UCSD-AML1 (cell line): ENCODE measurements around the gene BCAR3.
"Not testable (repeated sequence)": the region's sequence is repeated elsewhere in the genome, so short reads cannot be mapped to it uniquely, and the experiment has no call there.

Experiments
- DNase-seq: peaks from one replicate; lab custom pipeline; 2025; ENCODE audit not compliant: unreplicated experiment; lab: John Stamatoyannopoulos, UW

The BCAR3 gene

DNA sequence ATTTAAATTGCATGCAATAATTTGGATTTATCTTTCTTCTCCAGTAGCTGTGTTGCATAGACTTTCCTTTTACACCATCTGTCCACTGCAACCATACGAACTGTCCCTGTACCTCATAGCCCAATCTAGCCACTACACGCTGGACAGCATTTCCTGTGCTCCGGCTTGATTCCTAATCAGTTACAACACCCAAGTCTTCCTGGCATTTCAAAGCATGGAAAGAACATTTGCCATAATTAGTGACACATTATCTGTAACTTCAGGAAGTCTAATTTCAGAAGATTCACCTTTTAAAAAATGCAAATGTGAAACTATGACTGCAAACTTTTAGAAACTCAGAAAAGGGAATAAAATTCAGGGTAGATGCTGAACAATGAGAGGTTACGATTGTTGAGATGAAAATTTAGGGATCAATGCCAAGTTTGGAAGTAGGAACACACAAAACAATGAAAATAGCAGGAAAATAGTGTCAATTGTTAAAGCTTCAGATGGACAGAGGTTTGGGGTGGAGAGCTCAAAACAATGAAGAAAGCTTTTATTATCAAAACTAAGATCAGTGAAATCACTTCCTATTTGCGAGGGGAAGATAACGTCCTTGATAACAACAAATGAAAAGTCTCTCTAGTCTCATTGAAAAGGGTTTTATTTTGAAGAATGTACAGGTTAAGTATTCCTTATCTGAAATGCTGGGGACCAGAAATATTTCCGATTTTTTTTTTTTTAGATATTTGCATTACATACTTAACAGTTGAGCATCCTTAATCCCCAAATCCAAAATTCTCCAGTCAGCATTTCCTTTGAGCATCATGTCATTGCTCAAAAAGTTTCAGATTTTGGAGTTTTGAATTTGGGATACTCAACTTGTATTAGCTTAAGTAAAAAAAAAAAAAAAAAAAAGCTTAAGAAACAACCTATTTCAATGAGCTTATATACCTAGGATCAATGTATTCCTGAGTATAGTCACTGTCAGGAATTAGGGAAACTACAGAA is 126.5 kb downstream of the BCAR3 start:
- peak; percentile 22 for DNase-seq

- not testable (repeated sequence) for DNase-seq
Measured at GRCh38 chr1:93553886-93554490, 127.6 kb downstream of the BCAR3 start.

- peak; percentile 20 for DNase-seq
Measured at GRCh38 chr1:93552741-93553455, 128.7 kb downstream of the BCAR3 start.

DNA sequence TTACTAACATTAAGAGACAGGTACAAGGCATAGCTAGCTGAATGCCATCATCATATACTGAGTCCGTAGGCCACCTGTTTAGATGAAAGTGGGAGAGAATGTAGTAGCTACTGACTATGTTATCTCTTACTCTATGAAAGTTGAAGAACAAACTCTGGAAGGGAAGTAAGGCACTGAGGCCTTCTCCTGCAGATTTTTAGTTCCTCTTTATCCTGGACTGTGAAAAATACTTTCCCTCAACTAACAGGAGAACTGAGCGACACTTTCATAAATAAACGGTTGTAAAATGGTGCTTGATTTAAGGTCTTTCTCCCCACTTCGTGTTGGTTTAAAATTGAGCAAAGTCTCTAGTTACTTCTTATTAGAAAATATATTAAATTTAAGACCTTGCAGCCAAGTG is 131.8 kb downstream of the BCAR3 start:
- no peak for DNase-seq

DNA sequence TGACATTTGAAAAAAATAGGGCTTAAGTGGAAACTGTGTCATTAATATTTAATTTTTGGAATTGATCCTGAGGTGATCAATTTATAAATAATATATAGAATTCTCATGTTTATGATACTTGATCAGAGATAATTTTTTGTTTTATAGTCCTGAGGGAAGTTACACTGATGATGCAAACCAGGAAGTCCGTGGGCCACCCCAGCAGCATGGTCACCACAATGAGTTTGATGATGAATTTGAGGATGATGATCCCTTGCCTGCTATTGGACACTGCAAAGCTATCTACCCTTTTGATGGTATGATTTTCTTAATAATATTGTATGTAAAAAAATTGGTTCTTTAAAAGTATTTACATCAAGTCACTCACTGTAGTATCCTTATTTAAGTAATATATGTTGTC is 132.5 kb downstream of the BCAR3 start:
- DNase-seq, result no peak

- DNase-seq, result no peak
Measured at GRCh38 chr1:93546162-93546863, 135.3 kb downstream of the BCAR3 start.

DNA sequence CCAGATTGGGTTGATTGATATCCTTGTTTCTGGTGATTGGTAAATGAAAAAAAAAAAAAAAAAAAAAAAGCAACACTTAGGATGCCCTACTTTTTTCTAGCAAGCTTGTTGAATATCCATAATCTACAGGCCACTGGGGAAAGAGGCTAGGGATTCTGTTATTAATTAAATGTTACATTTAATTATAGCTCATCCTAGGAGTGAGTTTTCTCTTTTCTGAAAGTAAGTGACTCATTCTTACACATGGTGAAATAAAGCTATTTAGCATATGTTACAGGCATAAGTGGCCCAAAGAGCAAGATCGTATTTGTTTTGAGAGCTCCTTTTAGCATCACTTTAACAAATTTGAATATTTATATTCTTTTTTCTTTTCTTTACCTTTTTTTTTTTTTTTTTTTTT is 139.2 kb downstream of the BCAR3 start:
- DNase-seq, result no peak

DNA sequence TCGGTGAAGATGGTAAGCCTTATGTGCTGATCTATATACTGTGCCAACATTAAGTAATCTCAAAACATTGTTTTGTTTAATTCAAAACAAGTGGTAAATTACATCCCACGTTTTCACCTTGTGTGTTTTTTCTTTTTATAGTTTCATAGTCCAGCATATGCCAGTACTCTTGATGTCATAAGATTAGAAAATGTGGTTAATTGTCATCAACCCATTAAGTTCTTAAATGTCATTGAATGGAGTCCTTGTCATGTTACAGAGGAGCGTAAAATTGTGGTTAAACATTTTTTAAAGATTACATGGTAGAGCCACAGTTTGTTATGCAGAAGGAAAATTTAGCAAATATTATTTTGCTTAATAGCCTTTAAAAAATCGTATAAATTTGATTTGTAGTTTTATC is 140.6 kb downstream of the BCAR3 start:
- no peak for DNase-seq

DNA sequence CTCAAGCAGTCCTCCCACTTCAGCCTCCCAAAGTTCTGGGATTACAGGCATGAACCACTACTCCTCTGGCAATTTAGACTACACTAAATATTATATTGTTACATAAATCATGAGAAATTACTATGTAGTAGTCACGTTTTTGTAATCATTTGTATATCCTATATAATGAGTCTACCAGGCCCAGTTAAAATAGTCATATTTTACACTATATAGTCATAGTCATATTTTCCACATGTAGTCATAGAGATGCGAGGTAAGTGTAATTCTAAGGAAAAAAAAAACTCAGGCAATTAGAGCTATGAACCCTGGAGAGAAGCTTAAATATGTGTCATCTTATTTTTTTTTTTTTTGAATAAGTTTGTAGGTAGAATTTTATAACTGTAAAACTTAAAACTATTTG is 143.7 kb downstream of the BCAR3 start:
- DNase-seq, result no peak

GRCh38 chr1:93537396-93537795 is 144.2 kb downstream of the BCAR3 start:
- no peak for DNase-seq

- DNase-seq, result no peak
Measured at GRCh38 chr1:93533677-93534076, 148.0 kb downstream of the BCAR3 start.

DNA sequence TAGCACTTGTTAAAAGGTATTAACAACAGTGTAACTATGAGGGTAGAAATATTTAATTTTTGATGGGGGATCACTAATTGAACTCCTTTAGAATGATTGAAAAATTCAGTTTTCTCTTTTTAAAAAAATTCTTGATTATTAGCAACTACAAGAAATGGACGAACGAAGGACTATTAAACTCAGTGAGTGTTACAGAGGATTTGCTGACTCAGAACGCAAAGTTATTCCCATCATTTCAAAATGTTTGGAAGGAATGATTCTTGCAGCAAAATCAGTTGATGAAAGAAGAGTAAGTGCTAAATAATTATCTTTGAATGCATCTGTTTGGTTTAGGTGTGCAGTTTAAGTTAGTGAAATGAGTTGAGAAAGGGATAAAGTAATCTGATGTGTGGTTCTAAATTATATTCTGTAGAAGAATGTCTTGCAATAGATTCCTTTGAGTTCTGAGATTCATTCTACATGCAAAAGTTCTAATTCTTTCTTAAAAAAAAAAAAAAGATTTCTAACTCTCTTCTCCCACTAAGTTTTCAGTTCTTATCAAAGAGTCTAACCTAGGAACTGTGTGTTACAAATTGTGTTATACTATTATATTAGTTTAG is 148.8 kb downstream of the BCAR3 start:
- DNase-seq, result no peak

DNA sequence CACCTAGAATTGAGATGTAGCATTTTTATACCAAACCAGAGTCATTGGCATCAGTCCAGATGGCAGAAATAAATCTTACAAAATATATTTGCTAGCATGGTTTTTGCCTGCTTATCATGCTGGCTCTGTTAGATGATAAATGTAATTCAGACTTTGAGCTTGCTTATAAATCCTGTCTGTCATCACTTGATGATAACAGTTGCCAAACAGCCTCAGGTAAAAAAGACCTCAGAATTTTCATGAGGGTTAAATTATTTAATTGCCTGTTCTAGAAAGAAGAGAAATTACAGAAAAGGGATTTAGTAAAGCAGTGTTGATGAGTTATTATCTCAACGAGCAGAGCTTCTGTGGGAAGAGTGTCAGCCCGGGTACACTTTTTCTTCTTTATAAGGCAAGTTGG is 150.4 kb downstream of the BCAR3 start:
- DNase-seq, result no peak

DNA sequence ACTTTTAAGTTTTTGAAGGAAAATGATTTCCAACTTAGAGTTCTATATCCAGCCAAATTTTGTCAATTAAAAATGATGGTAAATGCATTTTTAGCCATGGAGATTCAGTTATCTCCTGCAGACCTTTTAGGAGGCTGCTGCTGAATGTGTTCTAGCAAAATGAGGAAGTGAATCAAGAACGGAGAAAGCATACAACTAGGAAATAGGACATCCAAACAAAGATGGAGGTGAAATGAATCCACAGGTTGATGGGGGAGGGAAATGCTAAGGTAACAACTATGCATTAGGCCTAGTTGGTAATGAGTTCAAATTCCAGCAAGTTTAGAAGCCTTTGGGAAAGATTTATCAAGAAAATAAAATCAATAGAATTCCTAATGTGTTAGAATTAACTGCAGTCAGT is 153.2 kb downstream of the BCAR3 start:
- no peak for DNase-seq

DNA sequence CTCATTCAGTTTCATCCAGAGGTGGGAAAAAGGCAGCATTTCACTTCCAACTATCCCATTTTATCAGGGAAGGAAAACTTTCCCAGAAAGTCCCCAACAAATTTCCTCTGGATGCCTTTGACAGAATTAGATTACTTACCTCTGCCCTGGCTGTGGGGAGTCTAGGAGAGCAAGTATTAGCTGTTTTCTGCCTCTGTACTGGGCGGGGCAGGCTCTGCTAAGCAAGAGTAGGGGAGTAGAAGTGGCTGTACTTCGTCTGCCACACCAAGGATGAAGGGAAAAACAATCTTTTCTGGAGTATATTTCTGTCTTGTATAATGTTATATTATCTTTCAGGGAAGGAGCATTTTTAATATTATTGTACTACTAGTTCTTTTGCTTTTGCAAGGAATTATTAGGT is 155.2 kb downstream of the BCAR3 start:
- DNase-seq, result no peak

- no peak for DNase-seq
Measured at GRCh38 chr1:93525431-93525830, 156.2 kb downstream of the BCAR3 start.

DNA sequence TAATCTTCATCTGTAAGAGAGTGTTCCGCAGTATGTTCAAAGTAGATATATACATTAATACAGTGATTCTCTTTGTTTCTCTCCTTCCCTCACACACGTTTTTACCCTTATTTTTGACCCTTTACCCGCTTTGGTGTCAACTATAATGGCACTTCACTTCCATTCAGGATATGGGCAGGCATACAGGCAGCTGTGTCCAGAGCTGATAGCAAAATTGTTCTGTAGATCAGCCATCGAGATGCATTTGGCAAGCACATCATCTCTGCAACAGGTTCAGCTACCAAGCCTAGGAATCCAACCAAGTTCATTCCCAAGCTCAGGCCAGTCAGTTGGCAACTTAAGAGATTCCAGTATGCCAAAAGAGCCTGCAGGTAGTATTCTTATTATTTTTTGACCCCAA is 158.9 kb downstream of the BCAR3 start:
- DNase-seq, result no peak

- DNase-seq, result no peak
Measured at GRCh38 chr1:93521618-93522017, 160.0 kb downstream of the BCAR3 start.

GRCh38 chr1:93519199-93519829 is 162.3 kb downstream of the BCAR3 start:
- DNase-seq, result no peak

DNA sequence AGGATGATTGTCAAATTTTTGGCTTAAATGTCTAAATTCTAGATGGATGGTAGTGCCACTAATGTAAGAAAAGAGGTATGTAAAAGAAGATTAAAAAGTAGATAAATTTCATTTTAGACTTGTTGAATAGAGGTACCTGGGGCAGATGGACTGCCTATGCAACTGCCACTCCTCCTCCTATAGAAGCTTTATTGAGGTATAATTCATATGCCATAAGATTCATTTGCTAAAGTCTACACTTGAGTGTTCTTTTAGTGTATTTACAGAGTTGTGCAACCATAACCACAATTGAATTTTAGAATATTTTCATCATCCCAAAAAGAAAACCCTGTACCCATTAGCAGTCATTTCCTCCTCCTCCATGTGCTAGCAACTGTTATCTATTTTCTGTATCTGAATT is 163.1 kb downstream of the BCAR3 start:
- DNase-seq, result no peak
